ENCODE results near the gene ALDH3B1. TPM values are rescaled to one million over a fixed set of nuclear protein-coding genes. Genes with fewer than 3 reads are reported as not detected.
"Not testable (repeated sequence)": the region's sequence is repeated elsewhere in the genome, so short reads cannot be mapped to it uniquely, and the experiment has no call there.

Gene ALDH3B1
- total and polyA plus RNA-seq, 3 donors from 2014 or later: 4.4 to 8.1 (median 5.3) TPM

DNA sequence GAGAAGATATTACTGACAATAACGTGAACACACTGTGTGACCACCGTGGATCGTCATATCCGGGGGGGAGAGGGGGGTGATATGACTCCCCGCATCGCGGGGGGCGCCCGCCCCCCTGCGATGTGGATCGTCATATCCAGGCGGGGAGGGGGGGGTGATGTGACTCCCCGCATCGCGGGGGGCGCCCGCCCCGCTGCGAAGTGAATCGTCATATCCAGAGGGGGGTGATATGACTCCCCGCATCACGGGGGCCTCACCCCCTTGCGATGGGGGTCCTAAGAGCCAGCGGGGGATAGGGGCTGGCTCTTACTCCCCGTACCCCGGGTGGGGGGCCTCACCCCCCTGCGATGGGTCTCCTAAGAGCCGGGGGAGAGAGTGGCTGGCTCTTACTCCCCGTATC is 26.2 kb upstream of the ALDH3B1 start:
- no peak for DNase-seq
- Histone ChIP-seq H3K4me1 (no peaks in the 10 kb centered on the region), H3K36me3 (ENCODE audit: low read depth, missing control alignments) (no peaks in the 10 kb centered on the region), H3K9me3 (no peaks in the 10 kb centered on the region), H3K4me3 (no peak overlapping the region), H3K27ac (no peak overlapping the region), H3K27me3 (no peaks in the 10 kb centered on the region)
- 37 to 75% methylated on average over 20 to 24 of the region's 29 CpGs for WGBS, 2 donors
- TF ChIP-seq, protein P1, sequence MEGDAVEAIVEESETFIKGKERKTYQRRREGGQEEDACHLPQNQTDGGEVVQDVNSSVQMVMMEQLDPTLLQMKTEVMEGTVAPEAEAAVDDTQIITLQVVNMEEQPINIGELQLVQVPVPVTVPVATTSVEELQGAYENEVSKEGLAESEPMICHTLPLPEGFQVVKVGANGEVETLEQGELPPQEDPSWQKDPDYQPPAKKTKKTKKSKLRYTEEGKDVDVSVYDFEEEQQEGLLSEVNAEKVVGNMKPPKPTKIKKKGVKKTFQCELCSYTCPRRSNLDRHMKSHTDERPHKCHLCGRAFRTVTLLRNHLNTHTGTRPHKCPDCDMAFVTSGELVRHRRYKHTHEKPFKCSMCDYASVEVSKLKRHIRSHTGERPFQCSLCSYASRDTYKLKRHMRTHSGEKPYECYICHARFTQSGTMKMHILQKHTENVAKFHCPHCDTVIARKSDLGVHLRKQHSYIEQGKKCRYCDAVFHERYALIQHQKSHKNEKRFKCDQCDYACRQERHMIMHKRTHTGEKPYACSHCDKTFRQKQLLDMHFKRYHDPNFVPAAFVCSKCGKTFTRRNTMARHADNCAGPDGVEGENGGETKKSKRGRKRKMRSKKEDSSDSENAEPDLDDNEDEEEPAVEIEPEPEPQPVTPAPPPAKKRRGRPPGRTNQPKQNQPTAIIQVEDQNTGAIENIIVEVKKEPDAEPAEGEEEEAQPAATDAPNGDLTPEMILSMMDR (IDR thresholded peaks at IDR 0.05): no peak
- TF ChIP-seq POLR2A (IDR thresholded peaks at IDR 0.05): no peak
- intact Hi-C loops (cut with DNase I; ENCODE audit: low total_unique reads): no loop called here

DNA sequence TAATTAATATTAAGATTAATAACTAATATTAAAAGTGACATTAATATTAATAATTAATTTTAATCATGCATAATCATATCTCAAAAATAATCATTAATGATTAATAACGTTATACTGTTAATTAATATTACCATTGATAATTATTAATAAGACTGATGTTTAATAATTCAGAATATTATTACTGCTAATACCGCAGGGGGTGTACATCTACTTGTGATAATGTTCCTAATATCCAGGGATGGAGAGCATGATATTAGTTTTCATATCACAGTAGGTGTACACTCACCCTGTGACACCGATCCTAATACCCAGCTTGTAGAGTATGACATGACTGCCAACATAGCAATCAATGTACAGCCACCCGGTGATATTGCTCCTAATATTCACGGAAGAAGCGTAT is 24.8 kb upstream of the ALDH3B1 start:
- DNase-seq; intact Hi-C loops (cut with DNase I; ENCODE audit: low total_unique reads); H3K9me3 ChIP-seq: not testable (repeated sequence)

DNA sequence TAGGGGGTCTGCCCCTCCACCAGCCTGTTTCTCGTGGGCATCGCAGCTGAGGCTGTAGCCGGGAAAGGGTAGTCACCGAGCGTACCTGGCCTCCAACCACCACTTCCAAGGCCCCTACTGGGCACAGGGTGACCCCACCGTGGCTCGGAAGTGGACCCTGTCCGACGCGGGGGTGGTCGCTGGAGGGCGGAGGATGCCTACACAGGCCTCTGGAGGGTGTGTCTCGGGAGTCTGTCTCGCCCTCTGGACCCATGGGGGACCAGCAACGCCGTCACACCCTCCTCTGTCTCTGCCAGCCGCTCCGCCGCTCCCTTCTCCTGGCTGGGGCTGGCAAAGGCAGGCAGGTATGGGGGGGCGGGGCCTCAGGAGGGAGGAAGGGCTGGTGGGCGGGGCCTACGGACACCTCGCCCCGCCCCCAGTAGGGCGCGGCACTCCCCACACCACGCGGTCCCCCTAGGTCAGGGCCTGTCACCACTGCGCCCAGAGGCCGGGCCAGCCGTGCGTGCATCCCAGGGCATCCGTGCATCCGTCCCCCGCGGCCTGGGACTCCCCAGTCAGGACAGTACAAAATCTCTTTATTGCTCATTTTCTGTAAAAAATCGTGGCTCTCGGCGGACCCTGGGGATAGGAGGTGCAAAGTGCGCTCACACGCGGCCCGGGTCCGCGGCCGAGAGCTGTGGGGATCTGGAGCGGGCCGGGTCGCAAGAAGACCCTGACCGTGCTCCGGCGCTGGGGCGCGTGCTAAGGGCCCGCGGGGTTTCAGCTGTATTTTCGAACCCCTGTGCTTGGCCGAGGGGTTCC is 19.4 kb upstream of the ALDH3B1 start:
- H3K9me3 ChIP-seq; H3K27me3 ChIP-seq; H3K36me3 ChIP-seq (ENCODE audit: low read depth, missing control alignments); H3K4me1 ChIP-seq; H3K27ac ChIP-seq; intact Hi-C loops (cut with DNase I; ENCODE audit: low total_unique reads); DNase-seq: not testable (repeated sequence)
- peak overlapping the region in 1 of 2 donors; percentile 13 for H3K4me3 ChIP-seq
- WGBS, 2 donors: 11 to 14% methylated on average over 12 to 53 of the region's 58 CpGs

More for the DNA sequence above, 24.8 kb upstream of the ALDH3B1 start:
- H3K27ac ChIP-seq; H3K4me3 ChIP-seq; H3K4me1 ChIP-seq; H3K36me3 ChIP-seq (ENCODE audit: low read depth, missing control alignments); H3K27me3 ChIP-seq: not testable (repeated sequence)
- WGBS, 2 donors: 77 to 83% methylated on average over 6 of the region's 6 CpGs

DNA sequence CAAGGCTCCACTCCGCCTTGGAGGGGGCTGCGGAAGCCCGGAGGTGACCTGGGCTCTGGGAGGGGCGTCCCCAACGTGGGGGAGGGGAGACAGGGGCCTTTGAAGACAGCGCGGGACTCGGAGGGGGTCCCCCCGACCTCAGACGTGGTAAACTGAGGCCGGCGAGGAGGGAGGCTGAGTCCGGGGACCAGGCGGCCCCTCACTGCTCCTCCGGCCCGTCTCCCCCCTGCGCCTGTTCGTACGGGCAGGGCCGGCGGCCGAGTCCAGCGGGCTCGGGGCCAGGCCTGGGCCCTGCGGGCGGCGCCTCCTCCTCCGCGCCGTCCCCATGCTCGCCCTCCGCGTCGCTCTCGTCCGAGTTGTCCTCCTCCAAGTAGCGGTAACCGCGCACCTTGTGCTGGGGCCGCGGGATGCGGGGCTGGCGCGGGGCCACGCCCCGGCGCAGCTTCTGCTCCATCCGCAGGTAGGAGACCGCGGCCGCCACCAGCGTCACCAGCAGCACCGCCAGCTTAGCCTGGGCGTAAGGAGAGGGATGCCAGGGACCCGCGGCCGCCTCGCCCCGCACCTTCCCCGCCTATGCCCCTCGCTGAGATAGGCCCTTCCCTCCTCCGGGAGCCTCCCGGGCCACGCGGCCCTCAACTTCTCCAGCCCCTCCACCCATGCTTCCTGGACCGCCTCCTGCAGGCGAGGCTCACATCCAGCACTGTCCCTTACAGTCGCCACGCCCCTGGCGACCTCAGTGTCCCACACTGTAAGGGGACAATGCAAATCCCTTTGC is 18.6 kb upstream of the ALDH3B1 start:
- H3K9me3 ChIP-seq; H3K36me3 ChIP-seq (ENCODE audit: low read depth, missing control alignments); H3K27me3 ChIP-seq; DNase-seq; H3K27ac ChIP-seq; H3K4me1 ChIP-seq; intact Hi-C loops (cut with DNase I; ENCODE audit: low total_unique reads): not testable (repeated sequence)
- H3K4me3 ChIP-seq: peak overlapping the region in 1 of 2 donors; percentile 13
- 14 to 25% methylated on average over 15 to 44 of the region's 70 CpGs for WGBS, 2 donors

DNA sequence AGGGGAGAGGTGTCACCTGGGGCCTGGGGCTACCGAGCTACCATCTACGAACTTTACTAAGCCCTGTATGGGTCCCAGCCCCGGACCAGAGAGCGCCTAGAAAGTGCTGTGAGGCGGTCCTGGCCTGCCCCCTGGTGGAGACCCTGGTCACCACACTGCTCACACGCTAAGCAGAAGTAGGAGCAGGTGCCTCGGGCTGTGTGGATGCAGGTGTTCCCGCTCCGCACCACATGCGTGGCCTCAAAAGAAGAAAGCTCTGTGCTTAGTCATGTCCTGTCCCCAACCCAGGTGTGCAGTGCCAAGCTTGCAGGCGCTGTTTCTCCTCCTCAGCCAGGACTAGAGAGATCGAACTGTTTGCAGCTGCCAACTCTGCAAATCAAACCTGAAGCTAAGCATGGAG is 16.3 kb upstream of the ALDH3B1 start:
- intact Hi-C loops (cut with DNase I; ENCODE audit: low total_unique reads); H3K4me3 ChIP-seq; H3K4me1 ChIP-seq; DNase-seq; H3K27me3 ChIP-seq; H3K27ac ChIP-seq; H3K36me3 ChIP-seq (ENCODE audit: low read depth, missing control alignments); H3K9me3 ChIP-seq: not testable (repeated sequence)
- WGBS, 2 donors: 40 to 61% methylated on average over 1 to 12 of the region's 12 CpGs
- TF ChIP-seq, protein P1 (IDR thresholded peaks at IDR 0.05): peak in 2 of 3 experiments; percentile 53 to 58

DNA sequence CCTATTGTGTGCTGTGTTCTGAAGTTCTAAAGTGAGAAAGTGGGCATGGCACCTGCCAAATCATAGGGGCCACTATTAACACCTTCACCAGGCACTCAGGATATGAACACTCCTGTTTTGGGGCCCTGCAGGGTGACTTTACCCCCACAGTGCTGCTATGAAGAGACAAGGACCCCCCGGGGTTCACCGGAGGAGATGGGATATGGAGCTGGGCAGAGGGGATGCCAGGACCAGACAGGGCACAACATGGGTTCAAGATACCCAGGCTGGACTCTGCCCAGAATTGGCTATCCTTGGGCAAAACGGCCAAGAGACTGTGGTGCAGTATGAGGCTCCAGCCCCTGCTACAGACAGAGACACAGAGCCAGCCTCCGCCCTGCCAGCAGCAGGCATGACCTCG is 15.7 kb upstream of the ALDH3B1 start:
- H3K36me3 ChIP-seq (ENCODE audit: low read depth, missing control alignments); H3K27ac ChIP-seq; H3K4me1 ChIP-seq; H3K4me3 ChIP-seq; H3K27me3 ChIP-seq; DNase-seq; H3K9me3 ChIP-seq; intact Hi-C loops (cut with DNase I; ENCODE audit: low total_unique reads): not testable (repeated sequence)
- WGBS, 2 donors: 74 to 80% methylated on average over 1 to 3 of the region's 5 CpGs

DNA sequence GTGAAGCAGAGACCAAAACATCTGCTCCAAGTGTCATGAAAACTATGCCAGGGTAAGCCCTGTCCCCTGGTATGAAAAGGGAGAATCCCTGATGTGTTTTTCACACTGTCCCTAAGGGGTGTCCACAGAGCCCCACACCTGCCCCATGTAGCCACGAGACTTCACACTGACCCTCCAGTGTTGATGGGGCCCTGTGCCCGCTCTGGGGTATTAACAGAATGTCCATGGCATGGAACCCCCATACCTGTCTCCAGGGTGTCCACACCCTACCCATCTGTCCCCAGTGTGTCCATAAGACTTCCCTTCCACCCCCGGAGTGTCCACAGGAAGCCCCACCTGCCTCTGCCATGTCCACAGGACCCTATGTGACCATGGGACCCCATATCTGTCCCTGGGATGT is 15.0 kb upstream of the ALDH3B1 start:
- H3K27ac ChIP-seq; H3K9me3 ChIP-seq; H3K36me3 ChIP-seq (ENCODE audit: low read depth, missing control alignments); H3K27me3 ChIP-seq; intact Hi-C loops (cut with DNase I; ENCODE audit: low total_unique reads); H3K4me3 ChIP-seq; DNase-seq; H3K4me1 ChIP-seq: not testable (repeated sequence)
- 84 to 94% methylated on average over 3 of the region's 3 CpGs for WGBS, 2 donors

DNA sequence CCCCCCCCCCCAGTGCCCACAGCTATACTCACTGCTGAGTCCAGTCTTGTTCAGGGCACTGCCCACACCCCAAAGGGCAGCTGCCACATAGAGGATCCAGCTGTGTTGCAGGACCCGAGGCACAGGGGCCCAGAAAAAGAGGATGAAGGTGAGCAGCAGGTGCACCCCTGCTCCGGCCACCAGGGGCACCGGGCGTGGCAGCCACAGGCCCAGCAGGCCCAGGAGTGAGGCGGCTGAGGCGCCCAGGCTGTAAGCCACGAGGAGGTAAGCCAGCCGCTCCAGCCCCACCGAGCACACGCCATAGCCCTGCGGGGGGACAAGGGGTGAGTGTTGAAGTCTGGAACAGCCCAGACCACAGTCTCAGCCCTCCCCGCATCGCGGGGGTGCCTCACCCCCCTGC is 14.5 kb upstream of the ALDH3B1 start:
- H3K4me1 ChIP-seq; H3K36me3 ChIP-seq (ENCODE audit: low read depth, missing control alignments); DNase-seq; H3K27me3 ChIP-seq; H3K4me3 ChIP-seq; intact Hi-C loops (cut with DNase I; ENCODE audit: low total_unique reads); H3K27ac ChIP-seq; H3K9me3 ChIP-seq: not testable (repeated sequence)
- WGBS, 2 donors: 75 to 80% methylated on average over 1 to 14 of the region's 14 CpGs

Data from testis (tissue), 3 donors.